ENCODE measurements around the gene TRIM16.
"Not testable (repeated sequence)": the region's sequence is repeated elsewhere in the genome, so short reads cannot be mapped to it uniquely, and the experiment has no call there.

DNA sequence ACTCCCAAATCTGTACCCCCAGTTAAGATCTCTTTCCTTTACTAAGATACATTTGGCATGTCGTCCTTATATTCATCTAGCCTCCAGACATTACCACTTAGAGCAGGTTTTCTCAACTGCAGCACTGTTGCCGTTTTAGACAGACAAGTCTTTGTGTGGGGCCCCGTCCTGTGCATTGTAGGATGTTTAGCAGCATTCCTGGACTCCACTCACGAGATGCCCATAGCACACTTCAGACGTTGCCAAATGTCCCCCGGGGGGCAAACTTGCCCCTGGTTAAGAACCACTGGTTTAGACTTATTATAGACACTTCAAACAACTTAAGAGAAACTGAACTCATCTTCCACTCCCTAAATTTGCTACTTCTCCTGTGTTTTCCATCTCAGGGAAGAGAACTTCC lies 8.1 kb downstream of the TRIM16 start:
- not testable (repeated sequence) for TF ChIP-seq ZNF781 (CRISPR knock-in tag; IDR thresholded peaks at IDR 0.05; ENCODE audit: borderline replicate concordance, not compliant biosample characterization); CREB1 (IDR thresholded peaks at IDR 0.05); CREB1 (CRISPR knock-in tag; IDR thresholded peaks at IDR 0.05); CREM (IDR thresholded peaks at IDR 0.05); CREM (CRISPR knock-in tag; IDR thresholded peaks at IDR 0.05)
- TF ChIP-seq, protein P1, sequence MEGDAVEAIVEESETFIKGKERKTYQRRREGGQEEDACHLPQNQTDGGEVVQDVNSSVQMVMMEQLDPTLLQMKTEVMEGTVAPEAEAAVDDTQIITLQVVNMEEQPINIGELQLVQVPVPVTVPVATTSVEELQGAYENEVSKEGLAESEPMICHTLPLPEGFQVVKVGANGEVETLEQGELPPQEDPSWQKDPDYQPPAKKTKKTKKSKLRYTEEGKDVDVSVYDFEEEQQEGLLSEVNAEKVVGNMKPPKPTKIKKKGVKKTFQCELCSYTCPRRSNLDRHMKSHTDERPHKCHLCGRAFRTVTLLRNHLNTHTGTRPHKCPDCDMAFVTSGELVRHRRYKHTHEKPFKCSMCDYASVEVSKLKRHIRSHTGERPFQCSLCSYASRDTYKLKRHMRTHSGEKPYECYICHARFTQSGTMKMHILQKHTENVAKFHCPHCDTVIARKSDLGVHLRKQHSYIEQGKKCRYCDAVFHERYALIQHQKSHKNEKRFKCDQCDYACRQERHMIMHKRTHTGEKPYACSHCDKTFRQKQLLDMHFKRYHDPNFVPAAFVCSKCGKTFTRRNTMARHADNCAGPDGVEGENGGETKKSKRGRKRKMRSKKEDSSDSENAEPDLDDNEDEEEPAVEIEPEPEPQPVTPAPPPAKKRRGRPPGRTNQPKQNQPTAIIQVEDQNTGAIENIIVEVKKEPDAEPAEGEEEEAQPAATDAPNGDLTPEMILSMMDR (CRISPR knock-in tag; IDR thresholded peaks at IDR 0.05) = not testable (repeated sequence)
- TF ChIP-seq, protein P2, sequence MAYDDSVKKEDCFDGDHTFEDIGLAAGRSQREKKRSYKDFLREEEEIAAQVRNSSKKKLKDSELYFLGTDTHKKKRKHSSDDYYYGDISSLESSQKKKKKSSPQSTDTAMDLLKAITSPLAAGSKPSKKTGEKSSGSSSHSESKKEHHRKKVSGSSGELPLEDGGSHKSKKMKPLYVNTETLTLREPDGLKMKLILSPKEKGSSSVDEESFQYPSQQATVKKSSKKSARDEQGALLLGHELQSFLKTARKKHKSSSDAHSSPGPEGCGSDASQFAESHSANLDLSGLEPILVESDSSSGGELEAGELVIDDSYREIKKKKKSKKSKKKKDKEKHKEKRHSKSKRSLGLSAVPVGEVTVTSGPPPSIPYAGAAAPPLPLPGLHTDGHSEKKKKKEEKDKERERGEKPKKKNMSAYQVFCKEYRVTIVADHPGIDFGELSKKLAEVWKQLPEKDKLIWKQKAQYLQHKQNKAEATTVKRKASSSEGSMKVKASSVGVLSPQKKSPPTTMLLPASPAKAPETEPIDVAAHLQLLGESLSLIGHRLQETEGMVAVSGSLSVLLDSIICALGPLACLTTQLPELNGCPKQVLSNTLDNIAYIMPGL (CRISPR knock-in tag; IDR thresholded peaks at IDR 0.05; ENCODE audit: borderline replicate concordance in 1 of 2, low read depth in 1 of 2) = not testable (repeated sequence)
- TF ChIP-seq, protein P3, sequence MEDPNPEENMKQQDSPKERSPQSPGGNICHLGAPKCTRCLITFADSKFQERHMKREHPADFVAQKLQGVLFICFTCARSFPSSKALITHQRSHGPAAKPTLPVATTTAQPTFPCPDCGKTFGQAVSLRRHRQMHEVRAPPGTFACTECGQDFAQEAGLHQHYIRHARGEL (CRISPR knock-in tag; IDR thresholded peaks at IDR 0.05) = not testable (repeated sequence)
- TF ChIP-seq, protein P4, sequence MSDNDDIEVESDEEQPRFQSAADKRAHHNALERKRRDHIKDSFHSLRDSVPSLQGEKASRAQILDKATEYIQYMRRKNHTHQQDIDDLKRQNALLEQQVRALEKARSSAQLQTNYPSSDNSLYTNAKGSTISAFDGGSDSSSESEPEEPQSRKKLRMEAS (IDR thresholded peaks at IDR 0.05) = not testable (repeated sequence)
